HG03521 (cell line): Measurements from ENCODE around the gene LTBP1.

Source experiments
- ATAC-seq: cut with Tn5 transposase; IDR thresholded peaks from one replicate; pipeline ENCODE4 v1.9.1; 2021; ENCODE audit warnings: mild to moderate bottlenecking, moderate library complexity; ENCODE audit not compliant: unreplicated experiment

The LTBP1 gene

DNA sequence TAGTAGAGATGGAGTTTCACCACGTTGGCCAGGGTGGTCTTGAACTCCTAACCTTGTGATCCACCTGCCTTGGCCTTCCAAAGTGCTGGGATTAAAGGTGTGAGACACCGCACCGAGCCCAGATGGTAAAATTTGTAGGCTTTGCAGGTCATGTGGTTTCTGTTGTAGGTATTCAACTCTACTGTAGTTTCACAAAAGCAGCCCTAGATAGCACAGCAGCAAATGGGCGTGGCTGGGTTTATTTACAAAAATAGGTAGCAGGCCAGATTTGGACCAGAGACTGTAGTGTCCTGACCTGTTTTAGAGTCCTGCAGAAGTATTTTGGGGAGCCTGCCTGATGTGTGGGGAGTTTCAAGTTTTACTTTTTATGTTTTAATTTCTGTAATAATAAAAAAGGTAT lies 445.6 kb downstream of the LTBP1 start:
- ATAC-seq: no peak

DNA sequence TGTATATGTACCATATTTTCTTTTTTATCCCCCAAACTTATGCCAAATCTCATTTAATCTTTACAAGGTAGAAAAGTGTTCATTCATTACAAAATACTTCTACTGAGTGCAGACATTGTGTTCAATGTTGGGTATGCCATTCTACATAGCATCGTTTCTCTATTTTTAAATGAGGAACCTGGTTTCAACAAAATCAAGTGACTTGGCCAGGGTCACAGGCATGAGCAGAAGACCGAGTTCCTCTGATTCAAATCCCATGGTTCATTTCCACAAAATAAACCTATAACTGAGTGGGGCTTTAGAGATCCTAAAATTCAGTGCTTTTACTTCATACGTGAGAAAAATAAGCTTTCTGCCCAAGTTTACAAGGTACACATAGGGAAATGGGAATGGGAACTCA lies 448.3 kb downstream of the LTBP1 start:
- no peak for ATAC-seq

- ATAC-seq: no peak
These were observed 449.0 kb downstream of the LTBP1 start for GRCh38 chr2:33395655-33396249.

GRCh38 chr2:33404321-33404720 lies 457.6 kb downstream of the LTBP1 start:
- ATAC-seq: no peak

DNA sequence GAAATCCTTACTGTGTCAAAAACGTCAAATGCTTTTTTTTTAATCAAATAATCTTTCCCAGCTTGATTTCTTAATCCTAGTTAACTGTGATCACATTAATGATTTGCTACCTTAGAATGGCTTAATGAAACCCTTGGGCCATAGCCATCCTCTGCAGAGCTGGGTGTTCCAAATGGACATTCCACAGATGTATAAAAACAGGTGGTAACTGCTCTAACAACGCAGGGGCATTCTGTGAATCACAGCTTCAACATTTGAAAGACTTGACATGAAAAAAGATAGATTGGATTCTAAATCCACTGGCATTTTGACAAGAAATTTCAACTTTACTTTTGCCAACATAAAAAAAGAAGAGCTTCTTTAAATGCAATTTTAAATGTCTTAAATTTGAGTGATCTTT lies 459.9 kb downstream of the LTBP1 start:
- ATAC-seq: no peak

- no peak for ATAC-seq
These were observed 461.4 kb downstream of the LTBP1 start for GRCh38 chr2:33408109-33408508.

DNA sequence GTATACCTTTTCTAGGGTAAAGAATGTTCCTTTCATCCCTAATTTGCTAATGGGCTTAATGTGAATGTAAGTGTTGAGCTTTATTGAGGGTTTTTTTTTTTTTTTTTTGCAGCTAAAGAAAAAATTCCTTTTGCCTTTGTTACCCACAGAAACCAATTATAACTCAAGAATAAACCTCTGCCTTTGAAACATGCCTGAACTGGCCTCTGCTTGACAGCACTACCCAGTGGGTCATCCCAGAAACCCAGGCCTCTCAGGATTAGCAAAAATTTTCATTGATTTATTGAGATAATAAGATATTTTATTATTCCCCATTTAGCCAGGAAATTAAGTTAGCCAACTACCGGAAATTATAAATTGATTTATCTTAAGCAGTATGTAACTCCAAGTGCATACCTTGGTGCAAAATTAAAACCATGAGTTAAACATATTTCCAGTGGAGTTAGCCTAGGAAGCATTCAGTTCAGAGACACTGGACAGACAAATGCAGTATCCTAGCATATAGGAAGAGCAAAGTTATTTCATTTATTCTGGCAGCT lies 462.7 kb downstream of the LTBP1 start:
- ATAC-seq: no peak

GRCh38 chr2:33411765-33412164 lies 465.0 kb downstream of the LTBP1 start:
- no peak for ATAC-seq

DNA sequence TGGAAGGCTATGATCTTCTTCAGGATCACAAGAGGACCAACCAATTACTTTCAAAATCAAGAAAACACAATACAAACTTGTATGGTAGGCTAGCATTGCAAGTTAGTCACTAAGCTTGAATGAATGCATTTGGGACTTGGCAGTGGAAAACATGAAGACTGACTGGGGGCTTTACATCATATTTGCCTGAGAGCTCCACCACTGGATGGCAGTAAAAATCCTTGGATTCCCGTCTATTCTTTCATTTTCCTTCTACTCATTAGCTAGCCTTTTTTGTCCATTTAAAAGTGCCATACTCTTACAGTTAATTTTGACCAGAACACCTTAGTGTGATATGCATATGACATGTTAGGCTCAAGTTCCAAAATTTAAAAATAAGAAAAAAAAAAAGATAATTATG lies 466.2 kb downstream of the LTBP1 start:
- ATAC-seq: no peak

DNA sequence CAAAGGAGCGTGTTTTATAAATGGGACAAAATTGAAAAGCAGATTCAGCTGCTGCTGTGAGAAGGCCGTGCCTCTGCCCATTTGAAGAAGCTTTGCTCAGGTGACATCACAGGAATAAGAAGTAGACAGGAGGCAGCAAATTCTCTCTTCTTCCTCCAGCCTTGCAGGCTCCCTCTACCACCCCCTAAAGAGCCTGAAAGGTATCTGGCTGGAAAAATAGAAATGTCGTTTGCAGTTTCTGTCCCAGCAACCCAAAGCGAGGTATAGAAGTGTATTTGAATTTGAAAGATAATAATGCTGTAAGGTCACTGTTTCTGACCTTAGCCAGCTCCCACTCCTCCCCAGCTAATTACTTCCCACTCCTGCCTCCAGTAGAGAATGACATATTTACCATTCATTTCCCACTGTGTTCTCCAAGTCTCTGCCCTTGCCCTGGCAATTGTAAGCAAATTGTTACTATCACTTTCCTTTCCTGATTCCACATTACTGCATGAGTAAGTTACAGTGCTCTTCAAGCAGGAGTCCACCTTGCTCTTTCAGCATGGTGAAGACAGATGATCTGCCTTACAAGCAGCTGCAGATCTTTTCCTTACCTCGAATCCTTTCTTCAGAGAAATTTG lies 472.9 kb downstream of the LTBP1 start:
- no peak for ATAC-seq

DNA sequence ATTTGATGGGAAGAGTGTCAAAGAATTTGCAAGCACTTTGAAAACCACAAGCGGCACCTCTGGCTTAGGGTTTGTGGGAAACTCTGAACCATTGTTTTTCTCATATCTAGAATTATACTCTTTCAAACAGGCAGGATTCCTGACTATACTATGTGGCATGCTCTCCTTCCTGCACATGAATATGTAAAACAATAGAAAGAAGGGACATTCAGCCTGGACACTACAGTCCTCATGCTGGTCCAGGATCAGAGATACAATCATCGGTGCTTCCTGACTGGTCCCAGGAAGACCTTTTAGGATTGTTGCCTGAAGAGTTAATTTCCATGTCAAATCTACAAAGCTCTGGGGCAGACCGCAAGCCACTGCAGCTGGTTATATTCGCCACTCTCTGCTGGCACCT lies 474.0 kb downstream of the LTBP1 start:
- no peak for ATAC-seq

GRCh38 chr2:33421820-33422219 lies 475.1 kb downstream of the LTBP1 start:
- ATAC-seq: no peak

DNA sequence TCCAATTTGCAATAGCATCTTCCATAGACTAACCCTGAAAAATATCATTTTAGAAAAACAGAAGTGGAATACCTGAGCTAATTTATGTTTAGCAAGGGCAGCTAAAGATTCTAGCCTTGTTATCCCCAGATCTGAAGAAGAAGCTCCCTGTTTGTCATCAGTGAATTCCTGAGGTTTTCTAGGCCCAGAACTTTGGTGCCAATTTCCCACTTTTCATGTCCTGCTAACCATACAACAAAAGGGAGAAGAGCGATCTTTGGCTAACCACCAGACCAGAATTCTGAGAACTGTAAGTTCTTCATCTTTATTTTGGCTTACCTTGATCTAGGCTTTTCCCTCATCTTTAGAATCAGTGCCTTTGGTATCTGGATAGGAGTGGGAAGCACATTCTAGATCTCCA lies 478.4 kb downstream of the LTBP1 start:
- no peak for ATAC-seq

DNA sequence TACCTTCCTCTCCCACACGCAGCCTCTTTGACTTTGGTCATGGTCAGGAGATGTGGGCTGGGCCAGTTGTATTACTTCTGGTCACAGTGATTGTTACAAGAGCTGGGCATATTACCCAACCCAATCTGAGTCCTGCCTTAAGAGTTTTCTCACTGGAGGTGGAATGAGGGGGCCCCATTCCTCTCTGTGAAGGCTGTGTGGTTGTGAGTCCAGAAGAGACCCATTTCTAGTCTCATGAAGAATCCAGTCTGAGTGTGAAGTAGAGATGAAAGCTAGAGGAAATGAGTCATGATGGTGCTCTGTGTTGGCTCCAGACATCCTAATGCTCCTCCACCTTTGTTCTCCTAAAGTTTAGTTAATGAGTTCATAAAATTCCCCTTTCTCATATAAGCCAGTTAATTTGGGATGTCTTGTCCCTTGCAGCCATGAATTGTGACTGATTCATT lies 478.9 kb downstream of the LTBP1 start:
- no peak for ATAC-seq

GRCh38 chr2:33426666-33427231 lies 480.0 kb downstream of the LTBP1 start:
- no peak for ATAC-seq

DNA sequence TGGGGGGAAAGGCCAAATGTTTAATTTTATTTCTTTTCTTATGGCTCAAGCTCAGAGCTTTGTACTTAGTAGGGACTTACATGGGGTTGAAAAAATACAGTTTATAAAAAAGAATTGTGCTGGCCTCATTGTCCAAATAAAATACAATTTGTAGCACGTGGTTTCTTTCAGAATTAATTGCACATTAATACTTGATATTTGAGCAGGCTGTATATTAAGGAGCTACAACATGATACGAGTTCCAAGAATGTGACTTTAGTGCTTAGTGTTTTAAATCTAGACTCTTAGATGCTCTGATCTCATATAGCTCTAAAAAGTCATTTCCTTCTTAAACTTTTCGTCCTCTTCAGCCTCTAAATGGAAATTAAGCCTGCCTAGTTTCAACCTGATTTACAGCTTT lies 483.3 kb downstream of the LTBP1 start:
- no peak for ATAC-seq

DNA sequence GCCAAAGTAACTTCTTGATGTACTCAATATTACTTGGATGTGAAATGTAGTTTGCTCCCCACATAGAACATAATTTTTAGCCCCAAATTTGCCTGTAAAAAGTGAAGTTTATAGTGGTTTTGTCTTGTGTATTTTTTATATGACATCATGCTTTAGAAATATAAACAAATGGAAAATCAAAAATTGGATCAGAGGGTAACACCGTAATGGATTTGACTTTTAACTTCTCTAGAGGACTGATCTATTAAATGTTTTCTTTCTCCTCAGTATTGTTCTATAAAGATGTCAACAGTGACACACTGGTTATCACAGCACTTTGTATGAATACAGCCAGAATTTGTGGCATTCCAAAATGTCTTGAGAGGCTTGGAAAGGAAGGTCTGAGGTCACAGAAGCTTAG lies 484.1 kb downstream of the LTBP1 start:
- no peak for ATAC-seq

DNA sequence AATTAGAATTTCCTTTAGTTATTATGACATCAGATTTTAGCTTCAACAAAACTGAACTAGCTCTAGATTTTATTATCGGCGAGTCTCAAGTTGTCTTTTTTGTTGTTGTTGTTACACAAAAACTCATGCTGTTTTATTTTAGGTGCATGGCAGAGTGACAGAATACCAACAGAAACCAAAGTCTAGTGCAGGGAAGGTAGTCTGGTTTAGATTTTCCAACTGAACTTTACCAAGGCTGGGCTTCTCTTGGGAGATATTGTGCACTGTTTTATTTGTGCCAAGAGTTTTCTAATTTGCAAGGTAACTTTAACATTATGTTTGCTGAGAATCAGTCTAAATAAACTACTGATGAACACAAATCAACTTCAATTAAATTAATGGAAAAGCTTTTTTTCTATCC lies 486.1 kb downstream of the LTBP1 start:
- ATAC-seq: no peak

DNA sequence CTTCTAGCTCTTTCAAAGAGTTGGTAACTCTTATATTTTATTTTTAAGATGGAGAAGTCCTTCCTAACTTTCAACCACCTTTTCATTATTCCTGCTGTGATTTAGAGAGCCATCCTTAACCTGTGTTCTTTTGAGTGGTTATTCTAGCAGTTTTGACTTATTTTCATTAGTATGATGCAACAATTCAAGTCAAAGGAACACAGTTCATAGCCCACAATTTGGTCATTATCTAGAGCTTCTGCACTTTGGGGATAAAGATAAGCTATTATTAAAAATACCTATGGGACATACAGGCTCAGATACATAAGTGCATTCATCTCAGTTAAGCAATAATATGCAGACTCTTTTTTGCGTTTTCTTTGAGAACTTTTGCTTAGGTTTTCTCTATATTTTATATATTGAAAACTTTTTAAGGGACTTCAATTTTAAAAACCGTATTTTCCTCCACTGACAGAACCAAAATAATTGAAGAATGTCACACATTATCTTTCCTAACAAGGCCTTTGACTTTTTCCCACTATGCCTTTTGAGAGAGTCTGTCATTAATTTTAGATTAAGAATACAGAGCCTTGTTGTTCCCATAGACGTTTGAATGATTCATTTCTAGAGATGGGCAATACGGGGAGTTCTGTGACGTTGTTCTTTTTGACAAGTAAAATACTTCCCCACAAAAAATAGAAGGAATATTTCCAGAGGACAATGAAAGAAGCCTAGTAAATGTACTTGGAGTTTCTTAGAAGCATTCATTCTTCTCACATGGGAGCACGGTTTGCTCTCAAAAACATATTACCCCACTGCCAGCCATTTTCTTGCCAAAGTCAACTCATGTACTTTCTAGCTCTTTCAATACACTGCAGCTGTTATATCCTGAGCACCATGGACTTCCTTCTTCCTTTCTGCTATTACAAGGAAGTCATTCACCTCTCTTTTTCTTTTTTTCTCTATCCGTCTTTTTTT lies 486.8 kb downstream of the LTBP1 start:
- no peak for ATAC-seq

- ATAC-seq: no peak
These were observed 488.8 kb downstream of the LTBP1 start for GRCh38 chr2:33435518-33435917.

DNA sequence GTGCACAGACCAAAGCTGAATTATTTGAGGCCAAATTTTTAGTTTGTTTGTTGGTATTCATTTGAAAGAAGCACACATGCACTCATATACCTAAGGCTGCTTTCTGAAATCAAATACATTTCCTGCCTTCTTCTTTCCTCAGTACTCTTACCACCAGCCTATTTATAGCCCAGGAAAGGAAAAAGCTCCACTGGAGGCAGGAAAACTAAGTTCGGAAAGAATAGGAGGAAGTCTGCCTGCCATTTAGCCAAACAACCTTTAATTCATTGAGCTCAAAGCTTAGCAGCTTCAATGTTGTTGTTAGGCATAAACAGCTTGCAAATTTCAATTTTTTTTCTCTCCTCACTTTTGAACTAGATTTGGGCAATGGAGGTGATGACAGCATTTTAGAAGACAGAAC lies 489.3 kb downstream of the LTBP1 start:
- no peak for ATAC-seq
